SU-DHL-6 (cell line): ENCODE results near the gene GPR135.
"Not testable (repeated sequence)": the region's sequence is repeated elsewhere in the genome, so short reads cannot be mapped to it uniquely, and the experiment has no call there.

Source experiments
- H2AFZ ChIP-seq: fragments of 200-600 bp; sonication (generic); 2 replicates; pipeline ENCODE4 v1.6.1; 2014; ENCODE audit warnings: low read depth, mild to moderate bottlenecking, moderate library complexity, mixed read lengths, antibody characterized with exemption, low read length; ENCODE audit not compliant: severe bottlenecking
- H3F3A ChIP-seq: fragments of 200-600 bp; shearing (Covaris generic); 2 replicates; pipeline ENCODE4 v1.6.0; 2016; ENCODE audit warnings: antibody characterized with exemption, mild to moderate bottlenecking; ENCODE audit not compliant: insufficient read depth
- H3K27ac ChIP-seq: fragments of 200-600 bp; sonication (generic); 2 replicates; pipeline ENCODE4 v1.5.1; 2016; ENCODE audit warnings: low read depth, mild to moderate bottlenecking, low read length, moderate library complexity, mixed read lengths
- H3K27me3 ChIP-seq: fragments of 200-600 bp; sonication (generic), shearing (Covaris generic); 2 replicates; pipeline ENCODE4 v1.6.0; 2014; ENCODE audit warnings: mild to moderate bottlenecking, low read length
- H3K36me3 ChIP-seq: fragments of 200-600 bp; sonication (generic); 2 replicates; pipeline ENCODE4 v1.6.1; 2014; ENCODE audit warnings: mild to moderate bottlenecking, low read length, mixed read lengths
- H3K4me2 ChIP-seq: fragments of 300-600, 200-600 bp; shearing (Covaris generic), sonication (generic); 2 replicates; pipeline ENCODE4 v1.6.0; 2014; ENCODE audit warnings: low read length, low read depth, mild to moderate bottlenecking; ENCODE audit not compliant: poor library complexity, severe bottlenecking
- H3K4me3 ChIP-seq: fragments of 200-600 bp; sonication (generic); 2 replicates; pipeline ENCODE4 v1.5.1; 2014; ENCODE audit warnings: antibody characterized with exemption, low read length, mild to moderate bottlenecking, mixed read lengths; ENCODE audit not compliant: insufficient read depth, poor library complexity, severe bottlenecking
- H3K79me2 ChIP-seq: fragments of 200-600 bp; sonication (generic); 2 replicates; pipeline ENCODE4 v1.6.1; 2014; ENCODE audit warnings: mild to moderate bottlenecking, low read length, moderate library complexity; ENCODE audit not compliant: insufficient read depth
- H3K9ac ChIP-seq: fragments of 200-600 bp; sonication (generic); 2 replicates; pipeline ENCODE4 v1.7.0; 2014; ENCODE audit warnings: mild to moderate bottlenecking, low read length
- H3K9me2 ChIP-seq: fragments of 200-600 bp; sonication (generic); replicated peaks from 2 replicates; pipeline ENCODE4 v1.6.1; 2014; ENCODE audit warnings: low read length; ENCODE audit not compliant: insufficient read depth
- H3K9me3 ChIP-seq: fragments of 200-600 bp; sonication (generic); 2 replicates; pipeline ENCODE4 v1.6.1; 2014; ENCODE audit warnings: low read length, mixed read lengths; ENCODE audit not compliant: insufficient read depth
- H4K20me1 ChIP-seq: fragments of 200-600 bp; sonication (generic); 2 replicates; pipeline ENCODE4 v1.6.1; 2014; ENCODE audit warnings: low read depth, mild to moderate bottlenecking, antibody characterized with exemption, low read length, moderate library complexity, mixed read lengths
- CTCF ChIP-seq: fragments of 200-600 bp; sonication (generic); IDR thresholded peaks from one replicate; pipeline ENCODE4 v1.5.1; 2017; ENCODE audit warnings: antibody characterized with exemption, mild to moderate bottlenecking, low read length, moderate library complexity; ENCODE audit not compliant: insufficient read depth, poor library complexity, severe bottlenecking
- EZH2phosphoT487 ChIP-seq: fragments of 200-600 bp; sonication (generic), shearing (Covaris generic); conservative IDR thresholded peaks from 2 replicates; pipeline ENCODE4 v1.6.1; 2018; ENCODE audit warnings: mild to moderate bottlenecking, antibody characterized with exemption, low read length, moderate library complexity, mixed read lengths

The GPR135 gene

GRCh38 chr14:59454139-59454538 lies 11.0 kb downstream of the GPR135 start:
- H3K9me3 ChIP-seq: no peaks in the 10 kb centered on the region
- no peaks in the 10 kb centered on the region for H4K20me1 ChIP-seq
- H3K9ac ChIP-seq: no peak overlapping the region
- H3K79me2 ChIP-seq: no peaks in the 10 kb centered on the region
- H3K27me3 ChIP-seq: no peaks in the 10 kb centered on the region
- no peak overlapping the region for H3K4me2 ChIP-seq
- no peak overlapping the region for H2AFZ ChIP-seq
- no peak overlapping the region for H3K4me3 ChIP-seq
- H3K36me3 ChIP-seq: peaks cover 7% of the 10 kb centered on the region; the same call in 1 of the 2 replicates
- TF ChIP-seq EZH2phosphoT487 (no peak), CTCF (no peak)
- H3K9me2 ChIP-seq: no peaks in the 10 kb centered on the region
- H3F3A ChIP-seq: no peaks in the 10 kb centered on the region; the same call in 1 of the 2 replicates
- no peak overlapping the region for H3K27ac ChIP-seq

- Histone ChIP-seq H3K9me3 (no peaks in the 10 kb centered on the region), H3K9ac (no peak overlapping the region), H2AFZ (no peak overlapping the region), H3K4me3 (no peak overlapping the region), H3K27ac (no peak overlapping the region), H4K20me1 (no peaks in the 10 kb centered on the region), H3K79me2 (no peaks in the 10 kb centered on the region), H3K9me2 (no peaks in the 10 kb centered on the region), H3K27me3 (no peaks in the 10 kb centered on the region), H3K4me2 (no peak overlapping the region), H3K36me3 (peaks cover 3% of the 10 kb centered on the region; the same call in 1 of the 2 replicates), H3F3A (no peaks in the 10 kb centered on the region; the same call in 1 of the 2 replicates)
- no peak for TF ChIP-seq EZH2phosphoT487
Measured at GRCh38 chr14:59451849-59452248, 13.3 kb downstream of the GPR135 start.

- H4K20me1 ChIP-seq: no peaks in the 10 kb centered on the region
- no peaks in the 10 kb centered on the region for H3K9me2 ChIP-seq
- no peak for TF ChIP-seq EZH2phosphoT487
- peaks cover 3% of the 10 kb centered on the region; the same call in 1 of the 2 replicates for H3K36me3 ChIP-seq
- no peak overlapping the region for H3K27ac ChIP-seq
- no peaks in the 10 kb centered on the region for H3F3A ChIP-seq
- H3K4me2 ChIP-seq: no peak overlapping the region
- H3K9ac ChIP-seq: no peak overlapping the region
- H3K4me3 ChIP-seq: no peak overlapping the region
- no peaks in the 10 kb centered on the region for H3K9me3 ChIP-seq
- no peaks in the 10 kb centered on the region for H3K79me2 ChIP-seq
- no peak overlapping the region for H2AFZ ChIP-seq
- H3K27me3 ChIP-seq: no peaks in the 10 kb centered on the region
Measured at GRCh38 chr14:59450716-59451115, 14.5 kb downstream of the GPR135 start.

GRCh38 chr14:59448673-59449072 lies 16.5 kb downstream of the GPR135 start:
- not testable (repeated sequence) for H3K27me3 ChIP-seq, H3K36me3 ChIP-seq, H3K9me2 ChIP-seq, H3K27ac ChIP-seq, H3K4me3 ChIP-seq, H3K79me2 ChIP-seq, H3K9me3 ChIP-seq, H3K4me2 ChIP-seq, H3F3A ChIP-seq, H4K20me1 ChIP-seq, H3K9ac ChIP-seq, H2AFZ ChIP-seq

GRCh38 chr14:59439256-59439965 lies 25.8 kb downstream of the GPR135 start:
- Histone ChIP-seq H3K9me3 (no peaks in the 10 kb centered on the region), H3K9me2 (no peaks in the 10 kb centered on the region), H3K27ac (no peak overlapping the region), H3F3A (peaks cover 2% of the 10 kb centered on the region; the same call in 1 of the 2 replicates), H2AFZ (no peak overlapping the region), H3K79me2 (no peaks in the 10 kb centered on the region), H3K4me2 (no peak overlapping the region), H3K4me3 (no peak overlapping the region), H4K20me1 (no peaks in the 10 kb centered on the region), H3K36me3 (no peaks in the 10 kb centered on the region), H3K27me3 (no peaks in the 10 kb centered on the region), H3K9ac (no peak overlapping the region)
- no peak for TF ChIP-seq CTCF
- TF ChIP-seq EZH2phosphoT487: no peak
